CD14-positive monocyte (primary cell): Measurements from ENCODE around the gene TMEM225. TPM values are rescaled to one million over a fixed set of nuclear protein-coding genes. Genes with fewer than 3 reads are reported as not detected.

ENCODE experiments used
- DNase-seq, 3 donors: peaks; one replicate each; pipeline ENCODE4 v3.0.0-alpha.2; 2011 to 2022
- H2AFZ ChIP-seq: 2 replicates; pipeline ENCODE4 v1.6.0; 2012; ENCODE audit warnings: mild to moderate bottlenecking, low read depth, low read length, inconsistent platforms; ENCODE audit not compliant: insufficient read depth, poor library complexity, severe bottlenecking
- H3K27ac ChIP-seq, 2 donors: 1 replicate in 1 of 2; 2 replicates in 1 of 2; pipeline ENCODE4 v1.5.1; 2012 to 2013; ENCODE audit warnings: low read length in 2 of 2, control low read depth in 1 of 2, inconsistent platforms in 1 of 2, low read depth in 1 of 2, mild to moderate bottlenecking in 1 of 2
- H3K27me3 ChIP-seq, 2 donors: one replicate each; pipeline versions ENCODE4 v1.6.0 to v1.6.1; 2011 to 2013; ENCODE audit warnings: low read length in 2 of 2; ENCODE audit not compliant: control insufficient read depth in 2 of 2, insufficient read depth in 2 of 2
- H3K36me3 ChIP-seq, 2 donors: replicated peaks in 1 of 2; 1 replicate in 1 of 2; 2 replicates in 1 of 2; pipeline versions ENCODE4 v1.5.1 to v1.6.1; 2012 to 2013; ENCODE audit warnings: low read length in 2 of 2, control low read depth in 1 of 2, inconsistent platforms in 1 of 2, mild to moderate bottlenecking in 1 of 2; ENCODE audit not compliant: insufficient read depth in 2 of 2, control insufficient read depth in 1 of 2
- H3K4me1 ChIP-seq, 2 donors: 1 replicate in 1 of 2; 2 replicates in 1 of 2; pipeline versions ENCODE4 v1.5.1 to v1.6.1; 2012 to 2013; ENCODE audit warnings: low read length in 2 of 2, control low read depth in 1 of 2, inconsistent platforms in 1 of 2, mild to moderate bottlenecking in 1 of 2, moderate library complexity in 1 of 2; ENCODE audit not compliant: insufficient read depth in 2 of 2, control insufficient read depth in 1 of 2
- H3K4me2 ChIP-seq: replicated peaks from 2 replicates; pipeline ENCODE3; 2012; ENCODE audit warnings: low read length, moderate library complexity, mild to moderate bottlenecking; ENCODE audit not compliant: poor library complexity, severe bottlenecking; ENCODE audit errors: extremely low read depth
- H3K4me3 ChIP-seq, 3 experiments: fragments of 200-600 bp in 1 of 3; sonication (generic) in 1 of 3; replicated peaks in 1 of 3; 1 replicate in 2 of 3; 2 replicates in 1 of 3; pipeline ENCODE4 v1.5.1; 2011 to 2013; ENCODE audit warnings: low read length in 3 of 3, mild to moderate bottlenecking in 3 of 3, control low read depth in 2 of 3, low read depth in 2 of 3, inconsistent platforms in 1 of 3, moderate library complexity in 1 of 3
- H3K79me2 ChIP-seq: 2 replicates; pipeline ENCODE4 v1.6.0; 2012; ENCODE audit warnings: mild to moderate bottlenecking, control low read depth, inconsistent platforms, low read length, moderate library complexity; ENCODE audit not compliant: insufficient read depth
- H3K9ac ChIP-seq: 2 replicates; pipeline ENCODE4 v1.6.0; 2017; ENCODE audit warnings: low read length, mild to moderate bottlenecking; ENCODE audit not compliant: insufficient read depth, poor library complexity, severe bottlenecking
- H3K9me3 ChIP-seq, 2 donors: replicated peaks in 1 of 2; 1 replicate in 1 of 2; 2 replicates in 1 of 2; pipeline versions ENCODE4 v1.5.1 to v1.6.1; 2012 to 2013; ENCODE audit warnings: low read length in 2 of 2, control low read depth in 1 of 2; ENCODE audit not compliant: control insufficient read depth in 1 of 2, insufficient read depth in 1 of 2
- H4K20me1 ChIP-seq: 2 replicates; pipeline ENCODE4 v1.6.0; 2012; ENCODE audit warnings: mild to moderate bottlenecking, low read length, control low read depth, moderate library complexity; ENCODE audit not compliant: insufficient read depth
- H3K27ac Mint-ChIP-seq, 7 donors: one replicate each; pipeline ENCODE4 v1.8.0; 2020; ENCODE audit warnings: mild to moderate bottlenecking in 7 of 7, mixed read lengths in 7 of 7, moderate library complexity in 6 of 7, inconsistent platforms in 2 of 7
- H3K27me3 Mint-ChIP-seq, 3 donors: one replicate each; pipeline ENCODE4 v1.8.0; 2021 to 2022; ENCODE audit warnings: low read depth in 3 of 3, mild to moderate bottlenecking in 3 of 3, mixed read lengths in 3 of 3, moderate library complexity in 3 of 3, inconsistent platforms in 1 of 3
- H3K36me3 Mint-ChIP-seq, 2 donors: one replicate each; pipeline ENCODE4 v1.8.0; 2020; ENCODE audit warnings: mixed read lengths in 2 of 2, inconsistent platforms in 1 of 2, mild to moderate bottlenecking in 1 of 2
- H3K4me1 Mint-ChIP-seq: one replicate; pipeline ENCODE4 v1.8.0; 2020; ENCODE audit warnings: mild to moderate bottlenecking, mixed read lengths
- H3K4me3 Mint-ChIP-seq, 2 donors: one replicate each; pipeline ENCODE4 v1.8.0; 2020; ENCODE audit warnings: mild to moderate bottlenecking in 2 of 2, mixed read lengths in 2 of 2, moderate library complexity in 1 of 2
- H3K9me3 Mint-ChIP-seq, 7 donors: one replicate each; pipeline ENCODE4 v1.8.0; 2020 to 2022; ENCODE audit warnings: mixed read lengths in 7 of 7, mild to moderate bottlenecking in 6 of 7, moderate library complexity in 6 of 7, inconsistent platforms in 2 of 7
- CTCF ChIP-seq: fragments of 200-600 bp; IDR thresholded peaks from one replicate; pipeline ENCODE4 v1.8.0; 2022; ENCODE audit warnings: antibody characterized with exemption, mild to moderate bottlenecking
- WGBS: methylation state at CpG from one replicate; pipeline ENCODE4 v1.1.5; 2013; ENCODE audit warnings: missing lambda C conversion rate; ENCODE audit not compliant: insufficient coverage; 5-methylcytosine and 5-hydroxymethylcytosine counted together
- intact Hi-C, 2 donors: fragments of 100-400 bp; cut with micrococcal nuclease; formaldehyde crosslinking; loops; one replicate each; pipeline versions ENCODE4 v1.15.0 to v1.15.1; 2023
- polyA plus RNA-seq, 3 donors: library from polyadenylated mRNA; depleted of rRNA in 1 of 3; unstranded in 2 of 3; stranded (reverse) in 1 of 3; fragments of 300-500 nt in 2 of 3; fragments of >200 nt in 1 of 3; fragmentation: Illumina TruSeq in 2 of 3; gene quantifications; 1 replicate in 2 of 3; 2 replicates in 1 of 3; pipeline ENCODE4 v1.2.3, GENCODE V29; 2012 to 2021

TMEM225 gene
- polyA plus RNA-seq, 3 donors, result not detected

GRCh38 chr11:123901867-123902266, 16.4 kb upstream of the TMEM225 start, which contains the start of gene OR8D4:
TSS of gene OR8D4 (plus strand) at chr11:123902167. CDS start at chr11:123906432, 4,265 bp downstream.
- no peak within 1 kb of the TSS for H3K27ac ChIP-seq
- no peaks in the 10 kb centered on the region for H3K79me2 ChIP-seq
- H3K9me3 Mint-ChIP-seq, result no peaks in the 10 kb centered on the region
- H3K9ac ChIP-seq, result no peak within 1 kb of the TSS
- no peaks in the 10 kb centered on the region for H3K9me3 ChIP-seq
- H3K27me3 Mint-ChIP-seq, result no peaks in the 10 kb centered on the region
- WGBS, result no CpG with 5 or more reads among the region's 1 CpG
- H3K36me3 Mint-ChIP-seq, result no peaks in the 10 kb centered on the region
- H3K27me3 ChIP-seq, result no peaks in the 10 kb centered on the region
- H4K20me1 ChIP-seq, result no peaks in the 10 kb centered on the region
- no peak within 1 kb of the TSS for H3K27ac Mint-ChIP-seq
- intact Hi-C loops, result no loop called here
- H3K4me3 ChIP-seq, result no peak within 1 kb of the TSS
- no peak for DNase-seq
- H3K4me2 ChIP-seq, result no peak within 1 kb of the TSS
- no peaks in the 10 kb centered on the region for H3K4me1 ChIP-seq
- no peak within 1 kb of the TSS for H3K4me3 Mint-ChIP-seq
- no peaks in the 10 kb centered on the region for H3K4me1 Mint-ChIP-seq
- H3K36me3 ChIP-seq, result no peaks in the 10 kb centered on the region
- H2AFZ ChIP-seq, result no peak within 1 kb of the TSS
- TF ChIP-seq CTCF, result no peak

GRCh38 chr11:123899792-123900191, 14.3 kb upstream of the TMEM225 start:
- Histone ChIP-seq H3K4me3 (no peak overlapping the region), H3K9me3 (no peaks in the 10 kb centered on the region), H4K20me1 (no peaks in the 10 kb centered on the region), H3K36me3 (no peaks in the 10 kb centered on the region), H3K4me1 (no peaks in the 10 kb centered on the region), H2AFZ (no peak overlapping the region), H3K9ac (no peak overlapping the region), H3K27me3 (no peaks in the 10 kb centered on the region), H3K27ac (no peak overlapping the region), H3K4me2 (no peak overlapping the region), H3K79me2 (no peaks in the 10 kb centered on the region)
- Mint-ChIP-seq H3K9me3 (no peaks in the 10 kb centered on the region), H3K4me3 (no peak overlapping the region), H3K27ac (no peak overlapping the region), H3K4me1 (no peaks in the 10 kb centered on the region), H3K36me3 (no peaks in the 10 kb centered on the region), H3K27me3 (peaks cover 0 to 1% (median 0%) of the 10 kb centered on the region in 3 donors)
- no peak for DNase-seq
- no peak for TF ChIP-seq CTCF
- WGBS, result 95% methylated on average over 2 of the region's 3 CpGs
- intact Hi-C loops, result no loop called here
